Upper lobe of right lung (tissue), 1 donor: Measurements from ENCODE around the gene LEKR1. TPM values are rescaled to one million over a fixed set of nuclear protein-coding genes. Genes with fewer than 3 reads are reported as not detected.

Experiments
- ATAC-seq: fragments of 200-7000 bp; cut with Tn5 transposase; one replicate; pipeline ENCODE4 v1.9.1; 2020; ENCODE audit warnings: mild to moderate bottlenecking, moderate library complexity
- DNase-seq: peaks from one replicate; pipeline ENCODE4 v3.0.0-alpha.2; 2020
- H3K27ac ChIP-seq: fragments of 200-600 bp; one replicate; pipeline ENCODE4 v1.8.0; 2022
- H3K27me3 ChIP-seq: fragments of 200-600 bp; one replicate; pipeline ENCODE4 v1.8.0; 2022; ENCODE audit warnings: mild to moderate bottlenecking
- H3K36me3 ChIP-seq: fragments of 200-600 bp; one replicate; pipeline ENCODE4 v1.8.0; 2022
- H3K4me1 ChIP-seq: fragments of 200-600 bp; one replicate; pipeline ENCODE4 v1.8.0; 2022
- H3K4me3 ChIP-seq: fragments of 200-600 bp; one replicate; pipeline ENCODE4 v1.8.0; 2022; ENCODE audit warnings: mild to moderate bottlenecking
- H3K9me3 ChIP-seq: fragments of 200-600 bp; one replicate; pipeline ENCODE4 v1.8.0; 2022
- intact Hi-C: fragments of 100-400 bp; cut with DNase I; formaldehyde crosslinking; loops from one replicate; pipeline ENCODE4 v1.11.0; 2022
- total RNA-seq: library from RNA; stranded (reverse); fragmentation: NEBNext Ultra II Directional; extraction: Animal tissue kit (Norgen Biotek cat#: 25700); gene quantifications from one replicate; pipeline ENCODE4 v1.2.1, GENCODE V29; 2021
- TF ChIP-seq, protein P1 (sequence below): fragments of 200-600 bp; IDR thresholded peaks from one replicate; pipeline ENCODE4 v1.8.0; 2022; ENCODE audit warnings: antibody characterized with exemption
- donor health status: DM: no; HTN: yes; CAD: no; lungs with severe emphysema.

The LEKR1 gene
- total RNA-seq, 1 donor from 2014 or later = 2.1 TPM

DNA sequence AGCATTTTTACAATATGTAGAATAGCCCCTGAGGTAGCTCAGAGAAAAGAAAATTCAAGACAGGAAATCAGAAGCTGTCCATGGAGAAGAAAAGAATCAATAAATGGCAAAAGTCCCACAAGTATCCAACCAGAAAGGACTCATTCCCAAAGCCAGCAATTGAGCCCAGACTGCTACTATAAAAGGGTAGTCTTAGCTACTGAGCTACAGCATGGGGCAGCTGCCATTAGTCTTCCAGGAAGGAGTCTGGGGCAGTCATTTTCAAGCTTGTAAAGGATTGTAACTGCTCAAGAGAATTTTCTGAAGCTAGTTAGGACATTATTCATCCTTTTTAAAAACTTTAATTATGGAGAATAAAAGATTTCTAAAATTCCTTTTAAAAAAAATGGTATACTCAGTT, 10.5 kb downstream of the LEKR1 start:
- ATAC-seq = no peak
- DNase-seq = no peak
- no peak overlapping the region for H3K4me3 ChIP-seq
- TF ChIP-seq, protein P1, sequence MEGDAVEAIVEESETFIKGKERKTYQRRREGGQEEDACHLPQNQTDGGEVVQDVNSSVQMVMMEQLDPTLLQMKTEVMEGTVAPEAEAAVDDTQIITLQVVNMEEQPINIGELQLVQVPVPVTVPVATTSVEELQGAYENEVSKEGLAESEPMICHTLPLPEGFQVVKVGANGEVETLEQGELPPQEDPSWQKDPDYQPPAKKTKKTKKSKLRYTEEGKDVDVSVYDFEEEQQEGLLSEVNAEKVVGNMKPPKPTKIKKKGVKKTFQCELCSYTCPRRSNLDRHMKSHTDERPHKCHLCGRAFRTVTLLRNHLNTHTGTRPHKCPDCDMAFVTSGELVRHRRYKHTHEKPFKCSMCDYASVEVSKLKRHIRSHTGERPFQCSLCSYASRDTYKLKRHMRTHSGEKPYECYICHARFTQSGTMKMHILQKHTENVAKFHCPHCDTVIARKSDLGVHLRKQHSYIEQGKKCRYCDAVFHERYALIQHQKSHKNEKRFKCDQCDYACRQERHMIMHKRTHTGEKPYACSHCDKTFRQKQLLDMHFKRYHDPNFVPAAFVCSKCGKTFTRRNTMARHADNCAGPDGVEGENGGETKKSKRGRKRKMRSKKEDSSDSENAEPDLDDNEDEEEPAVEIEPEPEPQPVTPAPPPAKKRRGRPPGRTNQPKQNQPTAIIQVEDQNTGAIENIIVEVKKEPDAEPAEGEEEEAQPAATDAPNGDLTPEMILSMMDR = no peak
- no peaks in the 10 kb centered on the region for H3K27me3 ChIP-seq
- H3K27ac ChIP-seq = no peak overlapping the region
- no peaks in the 10 kb centered on the region for H3K36me3 ChIP-seq
- no peaks in the 10 kb centered on the region for H3K4me1 ChIP-seq
- intact Hi-C loops = no loop called here
- no peaks in the 10 kb centered on the region for H3K9me3 ChIP-seq

DNA sequence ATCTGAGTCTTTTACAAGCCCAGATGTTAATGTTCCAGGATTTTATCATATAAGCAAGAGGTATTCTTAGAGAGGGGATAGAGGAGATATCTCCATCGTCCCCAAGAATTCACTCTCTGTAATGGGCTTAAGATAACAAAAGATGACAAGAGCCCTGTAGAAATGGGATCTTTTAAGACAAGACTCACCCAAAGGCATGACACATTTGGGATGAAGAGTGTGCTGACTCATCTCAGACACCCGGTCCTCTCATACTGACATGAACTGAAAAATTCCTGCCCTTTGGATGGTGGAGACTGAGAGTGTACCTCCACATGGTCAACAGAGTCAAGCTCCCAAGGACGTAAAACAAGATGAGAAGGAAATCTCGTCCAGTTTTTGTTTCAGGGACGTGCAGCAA, 11.0 kb downstream of the LEKR1 start:
- no peak for DNase-seq
- intact Hi-C loops = no loop called here
- no peaks in the 10 kb centered on the region for H3K36me3 ChIP-seq
- H3K27ac ChIP-seq = no peak overlapping the region
- H3K4me3 ChIP-seq = no peak overlapping the region
- TF ChIP-seq, protein P1 = no peak
- H3K27me3 ChIP-seq = no peaks in the 10 kb centered on the region
- no peaks in the 10 kb centered on the region for H3K4me1 ChIP-seq
- H3K9me3 ChIP-seq = no peaks in the 10 kb centered on the region
- no peak for ATAC-seq

- TF ChIP-seq, protein P1 = no peak
- Histone ChIP-seq H3K9me3 (no peaks in the 10 kb centered on the region), H3K27me3 (no peaks in the 10 kb centered on the region), H3K27ac (no peak overlapping the region), H3K4me3 (no peak overlapping the region), H3K36me3 (no peaks in the 10 kb centered on the region), H3K4me1 (no peaks in the 10 kb centered on the region)
- no peak for ATAC-seq
- no peak for DNase-seq
- intact Hi-C loops = no loop called here
Observed at GRCh38 chr3:156838035-156838434, 11.9 kb downstream of the LEKR1 start.

- Histone ChIP-seq H3K9me3 (no peaks in the 10 kb centered on the region), H3K27ac (no peak overlapping the region), H3K36me3 (no peaks in the 10 kb centered on the region), H3K4me1 (no peaks in the 10 kb centered on the region), H3K27me3 (no peaks in the 10 kb centered on the region), H3K4me3 (no peak overlapping the region)
- intact Hi-C loops = no loop called here
- DNase-seq = no peak
- no peak for ATAC-seq
- TF ChIP-seq, protein P1 = no peak
Observed at GRCh38 chr3:156840826-156841689, 14.9 kb downstream of the LEKR1 start.

DNA sequence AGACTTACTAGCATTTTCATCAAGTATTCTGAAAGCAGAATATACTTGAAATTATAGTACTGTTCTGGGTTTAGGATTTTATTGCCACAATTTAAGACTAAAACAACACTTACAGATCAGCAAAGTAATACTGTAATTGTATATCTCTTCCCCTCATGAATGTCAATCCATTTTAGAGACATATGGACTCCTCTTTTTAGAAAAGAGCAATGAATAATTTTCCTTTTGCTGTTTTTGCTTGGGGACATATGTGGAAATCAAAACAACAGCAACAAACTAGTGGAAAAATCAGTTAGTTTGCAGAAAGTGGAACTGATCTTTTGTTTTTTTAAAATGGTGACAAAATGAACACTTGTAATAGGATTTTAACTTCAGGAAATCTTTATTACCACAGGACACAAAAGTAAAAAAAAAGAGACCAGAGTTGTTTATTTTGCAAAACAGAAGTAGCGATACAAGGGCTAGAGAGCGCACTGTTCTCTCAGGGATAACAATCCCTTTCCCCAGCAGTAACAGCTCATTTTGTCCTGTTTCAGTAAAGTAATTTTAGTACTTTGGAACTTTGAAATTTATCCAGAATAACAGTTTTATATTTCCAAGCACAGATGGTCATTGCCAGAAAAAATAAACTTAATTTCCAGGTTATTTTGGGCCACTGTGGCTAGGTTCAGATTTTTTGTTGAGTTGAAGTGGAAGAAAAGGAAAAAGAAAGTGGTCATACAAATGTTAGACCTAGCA, 17.1 kb downstream of the LEKR1 start:
- Histone ChIP-seq H3K4me3 (no peak overlapping the region), H3K9me3 (no peaks in the 10 kb centered on the region), H3K36me3 (no peaks in the 10 kb centered on the region), H3K27ac (no peak overlapping the region), H3K4me1 (no peaks in the 10 kb centered on the region), H3K27me3 (no peaks in the 10 kb centered on the region)
- TF ChIP-seq, protein P1 = no peak
- intact Hi-C loops = no loop called here
- DNase-seq = no peak
- ATAC-seq = no peak
